Myocyte (in vitro differentiated cells): ENCODE data around the gene NRL. TPM values are rescaled to one million over a fixed set of nuclear protein-coding genes. Genes with fewer than 3 reads are reported as not detected.

Experiments used
- DNase-seq: peaks from one replicate; pipeline ENCODE4 v3.0.0-alpha.2; 2012; ENCODE audit warnings: low read depth
- total RNA-seq: library from RNA; depleted of rRNA; stranded (reverse); fragments of >200 nt; gene quantifications from 2 replicates; pipeline ENCODE4 v1.2.3, GENCODE V29; 2014

NRL gene
- total RNA-seq, 1 donor from 2014 or later: 4.5 TPM

GRCh38 chr14:24100982-24101494 is 13.7 kb downstream of the NRL start:
- no peak for DNase-seq

- DNase-seq: no peak
These were observed 14.4 kb downstream of the NRL start for GRCh38 chr14:24100197-24100981.

- peak; percentile 5 for DNase-seq
These were observed 15.6 kb downstream of the NRL start for GRCh38 chr14:24098927-24099813.

GRCh38 chr14:24098229-24098926 is 16.4 kb downstream of the NRL start:
- DNase-seq: no peak

GRCh38 chr14:24096545-24097181 is 18.1 kb downstream of the NRL start:
- DNase-seq: no peak

- no peak for DNase-seq
These were observed 19.3 kb downstream of the NRL start for GRCh38 chr14:24095271-24096068.

GRCh38 chr14:24094841-24095270 is 19.9 kb downstream of the NRL start:
- no peak for DNase-seq

- peak; percentile 81 for DNase-seq
These were observed 20.6 kb downstream of the NRL start, which contains the start of gene PCK2 for GRCh38 chr14:24093901-24094840. TSS of gene PCK2 (plus strand) at chr14:24094311. CDS start at chr14:24094406, 95 bp downstream.

- no peak for DNase-seq
These were observed 21.4 kb downstream of the NRL start for GRCh38 chr14:24093207-24093900.

GRCh38 chr14:24092505-24093206 is 22.1 kb downstream of the NRL start:
- DNase-seq: no peak

GRCh38 chr14:24092110-24092504 is 22.6 kb downstream of the NRL start:
- DNase-seq: peak; percentile 7

- DNase-seq: no peak
These were observed 24.9 kb downstream of the NRL start for GRCh38 chr14:24089890-24090289.

GRCh38 chr14:24088095-24088494 is 26.7 kb downstream of the NRL start:
- DNase-seq: no peak

- no peak for DNase-seq
These were observed 27.7 kb downstream of the NRL start for GRCh38 chr14:24087004-24087403.

- no peak for DNase-seq
These were observed 28.4 kb downstream of the NRL start for GRCh38 chr14:24086193-24086955.

- DNase-seq: no peak
These were observed 29.5 kb downstream of the NRL start for GRCh38 chr14:24085215-24085614.

GRCh38 chr14:24084440-24084839 is 30.3 kb downstream of the NRL start:
- DNase-seq: no peak
